ENCODE results near the gene GOLT1A. TPM values are rescaled to one million over a fixed set of nuclear protein-coding genes. Genes with fewer than 3 reads are reported as not detected.

The GOLT1A gene
- total and polyA plus RNA-seq, 2 of the 8 experiments (the other 6 are each of a cell fraction or from before 2014, with no cell fraction given): 7.5 to 8.5 TPM

DNA sequence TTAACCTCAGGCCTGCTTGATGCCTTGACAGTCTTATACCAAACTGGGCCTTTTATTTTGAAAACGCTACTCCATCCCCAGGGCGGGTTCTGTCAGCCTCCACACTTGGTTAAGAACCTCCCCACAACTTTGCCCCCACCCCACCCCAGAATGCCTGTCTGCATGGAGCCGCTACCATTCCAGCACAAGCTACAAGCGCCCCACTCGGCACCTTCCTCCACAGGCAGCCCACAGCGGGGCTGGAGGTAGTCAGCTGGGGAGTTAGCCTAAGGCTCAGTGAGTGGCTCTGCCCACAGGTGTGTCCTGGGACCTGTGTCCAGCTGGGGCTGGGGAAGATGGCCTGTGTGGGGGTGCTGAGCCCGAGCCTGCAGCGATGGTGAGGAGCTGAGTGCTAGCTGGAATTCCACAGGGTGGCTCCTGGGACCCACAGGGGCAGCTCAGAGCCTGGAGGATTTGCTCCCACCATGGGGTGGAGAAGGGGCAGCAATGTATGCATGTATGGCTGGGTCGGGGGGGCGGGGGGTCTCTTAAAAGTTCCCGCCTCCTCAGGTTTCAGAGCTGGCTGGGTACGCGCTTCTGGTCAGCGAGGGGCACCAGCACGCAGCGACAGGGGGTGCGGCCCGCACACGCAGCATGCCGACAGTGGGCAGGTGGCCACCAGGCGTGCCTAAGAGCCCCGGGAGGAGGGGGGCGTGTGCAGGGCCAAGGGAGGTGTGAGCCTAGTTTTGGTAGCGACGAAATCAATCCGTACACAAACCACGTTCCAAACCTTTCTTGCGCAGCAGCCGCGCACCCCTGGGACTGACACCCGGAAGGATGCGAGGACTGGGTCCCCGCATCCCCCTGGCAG is 62.9 kb downstream of the GOLT1A start:
- no peak overlapping the region for H3K9ac ChIP-seq (replicated peaks in 1 of 4; ENCODE audit: extremely low read depth in 1 of 4, low read depth in 3 of 4, low read length in 3 of 4)
- 22% methylated on average over 25 of the region's 33 CpGs; no CpG with 5 or more reads in 1 of the 2 experiments for WGBS, 2 experiments (ENCODE audit: extremely low coverage in 1 of 2, insufficient coverage in 1 of 2, insufficient read length in 1 of 2, insufficient replicate concordance in 2 of 2, low coverage in 1 of 2, low lambda C conversion rate in 2 of 2, missing lambda C conversion rate in 1 of 2)

More for the DNA sequence above, 62.9 kb downstream of the GOLT1A start:
- Histone ChIP-seq H2BK20ac (ENCODE audit: low read length) (no peak overlapping the region), H2AK5ac (ENCODE audit: low read depth, low read length) (no peak overlapping the region), H3K79me2 (ENCODE audit: control insufficient read depth in 1 of 2, insufficient read depth in 2 of 2, low read length in 2 of 2) (no peaks in the 10 kb centered on the region), H3K4ac (replicated peaks; ENCODE audit: insufficient read length, low read depth, low read length) (no peak overlapping the region), H4K5ac (ENCODE audit: insufficient read length, low read depth, low read length) (no peak overlapping the region), H3K23me2 (ENCODE audit: low read depth, low read length) (peaks cover 12% of the 10 kb centered on the region; the same call in 1 of the 2 replicates), H3K79me1 (ENCODE audit: low read depth, low read length) (no peaks in the 10 kb centered on the region; the same call in 1 of the 2 replicates), H3K18ac (ENCODE audit: extremely low read depth, low read length) (no peak overlapping the region; the same call in 1 of the 2 replicates), H2BK15ac (ENCODE audit: low read length) (0 out of 2 replicates have a peak overlapping the region, but pooled peaks have one; percentile 32), H3K4me2 (ENCODE audit: insufficient read depth in 1 of 2, low read depth in 2 of 2, low read length in 2 of 2) (peak overlapping the region; percentile 65 to 92), H3K14ac (ENCODE audit: insufficient read length) (no peak overlapping the region), H2BK5ac (ENCODE audit: low read depth, low read length) (no peak overlapping the region), H2BK12ac (ENCODE audit: low read depth, low read length) (no peak overlapping the region), H4K91ac (replicated peaks; ENCODE audit: insufficient read length, low read length) (peak overlapping the region; percentile 26), H4K20me1 (replicated peaks in 1 of 2; ENCODE audit: control insufficient read depth in 1 of 2, insufficient read depth in 2 of 2, low read length in 2 of 2) (no peaks in the 10 kb centered on the region), H3K56ac (replicated peaks; ENCODE audit: insufficient read length, low read depth, low read length) (no peak overlapping the region), H4K8ac (ENCODE audit: extremely low read depth, insufficient read depth, low read length) (no peak overlapping the region), H3K4me1 (replicated peaks in 1 of 4; ENCODE audit: control insufficient read depth in 3 of 4, insufficient read depth in 4 of 4, low read length in 3 of 4) (peaks cover 0 to 44% (median 29%) of the 10 kb centered on the region in 4 experiments; a peak in 6 of 7 replicates), H2AFZ (ENCODE audit: low read length) (no peak overlapping the region), H3K4me3 (ENCODE audit: extremely low read depth in 1 of 4, insufficient read depth in 2 of 4, low read depth in 3 of 4, low read length in 4 of 4) (peak overlapping the region; percentile 61 to 77 (median 68)), H2BK120ac (replicated peaks; ENCODE audit: low read depth, low read length) (no peak overlapping the region), H3K36me3 (ENCODE audit: control insufficient read depth in 2 of 4, insufficient read depth in 4 of 4, low read length in 3 of 4) (no peaks in the 10 kb centered on the region), H3K27me3 (replicated peaks in 1 of 4; ENCODE audit: control insufficient read depth in 3 of 4, extremely low read depth in 1 of 4, insufficient read depth in 3 of 4, low read length in 3 of 4) (peaks cover 0 to 18% (median 17%) of the 10 kb centered on the region in 4 experiments; a peak in 5 of 7 replicates), H3K9me3 (ENCODE audit: insufficient read depth in 2 of 2, low read depth in 1 of 2, low read length in 1 of 2) (no peaks in the 10 kb centered on the region), H3K23ac (ENCODE audit: insufficient read length) (no peak overlapping the region), H3K27ac (ENCODE audit: low read depth, low read length) (no peak overlapping the region)
- ChIA-PET CTCF (ENCODE audit: partially characterized antibody) (interaction anchor here (0.7 to 5.6 kb wide), 14 partner anchors 9 to 290 kb away, joined by 3 to 46 read pairs (median 3); no protein-coding TSS in a partner anchor), POLR2A (ENCODE audit: partially characterized antibody) (interaction anchor here (0.8 to 6.5 kb wide), 9 partner anchors 9 to 285 kb away, joined by 3 to 35 read pairs (median 6); partner anchors contain the start of gene SOX13)
- FAIRE-seq: no peak
- TF ChIP-seq EZH2 (IDR thresholded peaks at IDR 0.05; ENCODE audit: low read depth, low read length, severe bottlenecking) (peak; percentile 16), TCF12 (IDR thresholded peaks at IDR 0.05; ENCODE audit: low read depth, low read length) (no peak), TEAD4 (IDR thresholded peaks at IDR 0.05; ENCODE audit: low read depth, low read length) (no peak), SAP30 (IDR thresholded peaks at IDR 0.05; ENCODE audit: insufficient read depth, insufficient replicate concordance, low read length) (no peak), SP2 (IDR thresholded peaks at IDR 0.05; ENCODE audit: low read length) (no peak), TAF7 (optimal IDR thresholded peaks at IDR 0.05; ENCODE audit: borderline replicate concordance, low read depth, low read length) (no peak), BCL11A (IDR thresholded peaks at IDR 0.05; ENCODE audit: low read depth in 2 of 2, low read length in 2 of 2) (no peak), ASH2L (IDR thresholded peaks at IDR 0.05; ENCODE audit: low read length) (peak; percentile 16), TBP (IDR thresholded peaks at IDR 0.05; ENCODE audit: low read depth, low read length) (no peak)
- TF ChIP-seq, protein P1, sequence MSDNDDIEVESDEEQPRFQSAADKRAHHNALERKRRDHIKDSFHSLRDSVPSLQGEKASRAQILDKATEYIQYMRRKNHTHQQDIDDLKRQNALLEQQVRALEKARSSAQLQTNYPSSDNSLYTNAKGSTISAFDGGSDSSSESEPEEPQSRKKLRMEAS (IDR thresholded peaks at IDR 0.05): peak; percentile 56
- DNase-seq (ENCODE audit: low read depth in 1 of 2, low spot score in 2 of 2): peak in 1 of 2 experiments; percentile 79
